Measurements from ENCODE around the gene CTU2. TPM values are rescaled to one million over a fixed set of nuclear protein-coding genes. Genes with fewer than 3 reads are reported as not detected.

Gene CTU2
- polyA plus RNA-seq, 1 donor (not counting 4 experiments of a cell fraction or from before 2014, with no cell fraction given), result 6.3 TPM

- no peaks in the 10 kb centered on the region for H3K9me3 ChIP-seq (ENCODE audit: control insufficient read depth, low read depth, low read length)
- H3K79me2 ChIP-seq (ENCODE audit: control insufficient read depth, insufficient read depth, low read length), result peaks cover 58% of the 10 kb centered on the region
- no peaks in the 10 kb centered on the region for H3K9me1 ChIP-seq (ENCODE audit: control insufficient read depth, extremely low read depth, insufficient read depth, low read length)
- peaks cover 26% of the 10 kb centered on the region for H3K4me1 ChIP-seq (ENCODE audit: control insufficient read depth, extremely low read depth, insufficient read depth, low read length)
- TF ChIP-seq EZH2 (IDR thresholded peaks at IDR 0.05; ENCODE audit: low read length), result no peak
- TF ChIP-seq, protein P1, sequence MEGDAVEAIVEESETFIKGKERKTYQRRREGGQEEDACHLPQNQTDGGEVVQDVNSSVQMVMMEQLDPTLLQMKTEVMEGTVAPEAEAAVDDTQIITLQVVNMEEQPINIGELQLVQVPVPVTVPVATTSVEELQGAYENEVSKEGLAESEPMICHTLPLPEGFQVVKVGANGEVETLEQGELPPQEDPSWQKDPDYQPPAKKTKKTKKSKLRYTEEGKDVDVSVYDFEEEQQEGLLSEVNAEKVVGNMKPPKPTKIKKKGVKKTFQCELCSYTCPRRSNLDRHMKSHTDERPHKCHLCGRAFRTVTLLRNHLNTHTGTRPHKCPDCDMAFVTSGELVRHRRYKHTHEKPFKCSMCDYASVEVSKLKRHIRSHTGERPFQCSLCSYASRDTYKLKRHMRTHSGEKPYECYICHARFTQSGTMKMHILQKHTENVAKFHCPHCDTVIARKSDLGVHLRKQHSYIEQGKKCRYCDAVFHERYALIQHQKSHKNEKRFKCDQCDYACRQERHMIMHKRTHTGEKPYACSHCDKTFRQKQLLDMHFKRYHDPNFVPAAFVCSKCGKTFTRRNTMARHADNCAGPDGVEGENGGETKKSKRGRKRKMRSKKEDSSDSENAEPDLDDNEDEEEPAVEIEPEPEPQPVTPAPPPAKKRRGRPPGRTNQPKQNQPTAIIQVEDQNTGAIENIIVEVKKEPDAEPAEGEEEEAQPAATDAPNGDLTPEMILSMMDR (optimal IDR thresholded peaks at IDR 0.05 in 1 of 3, IDR thresholded peaks at IDR 0.05 in 1 of 3, conservative IDR thresholded peaks at IDR 0.05 in 1 of 3; ENCODE audit: extremely low read depth in 1 of 3, insufficient read depth in 2 of 3, low read length in 3 of 3), result no peak
- H3K36me3 ChIP-seq (ENCODE audit: control insufficient read depth in 2 of 2, extremely low read depth in 1 of 2, insufficient read depth in 2 of 2, low read length in 2 of 2), result peaks cover 9 to 16% of the 10 kb centered on the region in 2 experiments
- dilution Hi-C loops (cut with MboI; ENCODE audit: extremely low pct_ligation_motif_present, low sequenced_read_pairs), result loop anchor here (25.0 kb wide), 1 partner anchor 89 kb away; the partner anchor contains the start of genes CYBA and MVD
- DNase-seq (ENCODE audit: low read depth, low spot score) (no peak), FAIRE-seq (no peak)
- no peaks in the 10 kb centered on the region for H3K27me3 ChIP-seq (ENCODE audit: control insufficient read depth, extremely low read depth, insufficient read depth, low read length)
- H3K4me3 ChIP-seq (ENCODE audit: control insufficient read depth in 2 of 3, extremely low read depth in 1 of 3, insufficient read depth in 2 of 3, low read depth in 1 of 3, low read length in 3 of 3), result no peak overlapping the region
- peaks cover 27% of the 10 kb centered on the region for H4K20me1 ChIP-seq (ENCODE audit: control insufficient read depth, extremely low read depth, insufficient read depth, low read length)
- H3K9ac ChIP-seq (ENCODE audit: control insufficient read depth, extremely low read depth, insufficient read depth, low read length), result no peak overlapping the region
- H3K27ac ChIP-seq (ENCODE audit: control insufficient read depth, insufficient read depth, low read length), result no peak overlapping the region
- no peak overlapping the region for H3K4me2 ChIP-seq (ENCODE audit: control insufficient read depth, extremely low read depth, insufficient read depth, low read depth, low read length)
- H2AFZ ChIP-seq (ENCODE audit: control insufficient read depth, low read length), result no peak overlapping the region
These were observed 44.6 kb downstream of the CTU2 start for GRCh38 chr16:88750854-88751253.

DNA sequence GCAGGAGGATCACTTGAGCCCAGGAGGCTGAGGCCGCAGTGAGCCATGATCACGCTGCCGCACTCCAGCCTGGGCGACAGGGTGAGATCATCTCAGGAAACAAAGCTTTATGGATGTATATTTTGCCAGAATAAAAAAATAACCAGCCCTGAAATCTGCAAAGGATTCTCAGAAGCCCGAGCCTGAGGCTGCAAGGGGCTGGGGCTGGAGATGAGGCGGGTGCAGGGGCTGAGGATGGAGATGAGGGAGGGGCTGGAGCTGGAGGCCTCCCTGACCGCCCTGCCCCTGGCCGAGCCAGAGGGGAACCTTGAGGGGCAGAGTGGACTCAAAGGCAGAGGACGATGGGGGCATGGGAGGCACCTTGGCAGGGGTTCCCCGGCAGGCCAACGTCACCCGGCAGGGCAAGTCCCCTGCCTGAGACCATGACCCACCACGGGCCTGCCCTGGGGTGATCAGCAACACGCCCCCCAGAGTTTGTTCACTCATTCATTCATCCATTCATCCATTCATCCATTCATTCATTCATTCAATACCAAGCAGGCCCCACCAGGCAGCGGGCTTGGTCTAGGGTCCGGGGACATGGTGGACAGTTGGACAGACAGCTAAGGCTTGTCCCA, 46.2 kb downstream of the CTU2 start:
- Histone ChIP-seq H3K4me2 (ENCODE audit: control insufficient read depth, extremely low read depth, insufficient read depth, low read depth, low read length) (no peak overlapping the region), H3K27ac (ENCODE audit: control insufficient read depth, insufficient read depth, low read length) (no peak overlapping the region), H3K36me3 (ENCODE audit: control insufficient read depth in 2 of 2, extremely low read depth in 1 of 2, insufficient read depth in 2 of 2, low read length in 2 of 2) (peaks cover 7 to 18% of the 10 kb centered on the region in 2 experiments), H3K27me3 (ENCODE audit: control insufficient read depth, extremely low read depth, insufficient read depth, low read length) (no peaks in the 10 kb centered on the region), H3K4me1 (ENCODE audit: control insufficient read depth, extremely low read depth, insufficient read depth, low read length) (peaks cover 28% of the 10 kb centered on the region), H3K9ac (ENCODE audit: control insufficient read depth, extremely low read depth, insufficient read depth, low read length) (no peak overlapping the region), H3K9me3 (ENCODE audit: control insufficient read depth, low read depth, low read length) (no peaks in the 10 kb centered on the region), H3K79me2 (ENCODE audit: control insufficient read depth, insufficient read depth, low read length) (peaks cover 65% of the 10 kb centered on the region), H3K9me1 (ENCODE audit: control insufficient read depth, extremely low read depth, insufficient read depth, low read length) (no peaks in the 10 kb centered on the region), H2AFZ (ENCODE audit: control insufficient read depth, low read length) (no peak overlapping the region), H4K20me1 (ENCODE audit: control insufficient read depth, extremely low read depth, insufficient read depth, low read length) (peaks cover 22% of the 10 kb centered on the region), H3K4me3 (ENCODE audit: control insufficient read depth in 2 of 3, extremely low read depth in 1 of 3, insufficient read depth in 2 of 3, low read depth in 1 of 3, low read length in 3 of 3) (no peak overlapping the region)
- dilution Hi-C loops (cut with MboI; ENCODE audit: extremely low pct_ligation_motif_present, low sequenced_read_pairs), result loop anchor here (25.0 kb wide), 1 partner anchor 90 kb away; the partner anchor contains the start of genes CYBA and MVD
- FAIRE-seq, result no peak
- no peak for DNase-seq (ENCODE audit: low read depth, low spot score)
- TF ChIP-seq, protein P1 (optimal IDR thresholded peaks at IDR 0.05 in 1 of 3, IDR thresholded peaks at IDR 0.05 in 1 of 3, conservative IDR thresholded peaks at IDR 0.05 in 1 of 3; ENCODE audit: extremely low read depth in 1 of 3, insufficient read depth in 2 of 3, low read length in 3 of 3), result no peak
- TF ChIP-seq EZH2 (IDR thresholded peaks at IDR 0.05; ENCODE audit: low read length), result no peak

Data from keratinocyte (primary cell).